Measurements from ENCODE around the gene KLC1. TPM values are rescaled to one million over a fixed set of nuclear protein-coding genes. Genes with fewer than 3 reads are reported as not detected.

KLC1 gene
- total RNA-seq, 2 donors from 2014 or later: 170 to 178 TPM

GRCh38 chr14:103736546-103737431, 107.8 kb downstream of the KLC1 start:
- H3K9me3 Mint-ChIP-seq: no peaks in the 10 kb centered on the region
- H3K4me3 Mint-ChIP-seq: no peak overlapping the region
- no peak overlapping the region for H3K27ac Mint-ChIP-seq
- TF ChIP-seq, protein P1, sequence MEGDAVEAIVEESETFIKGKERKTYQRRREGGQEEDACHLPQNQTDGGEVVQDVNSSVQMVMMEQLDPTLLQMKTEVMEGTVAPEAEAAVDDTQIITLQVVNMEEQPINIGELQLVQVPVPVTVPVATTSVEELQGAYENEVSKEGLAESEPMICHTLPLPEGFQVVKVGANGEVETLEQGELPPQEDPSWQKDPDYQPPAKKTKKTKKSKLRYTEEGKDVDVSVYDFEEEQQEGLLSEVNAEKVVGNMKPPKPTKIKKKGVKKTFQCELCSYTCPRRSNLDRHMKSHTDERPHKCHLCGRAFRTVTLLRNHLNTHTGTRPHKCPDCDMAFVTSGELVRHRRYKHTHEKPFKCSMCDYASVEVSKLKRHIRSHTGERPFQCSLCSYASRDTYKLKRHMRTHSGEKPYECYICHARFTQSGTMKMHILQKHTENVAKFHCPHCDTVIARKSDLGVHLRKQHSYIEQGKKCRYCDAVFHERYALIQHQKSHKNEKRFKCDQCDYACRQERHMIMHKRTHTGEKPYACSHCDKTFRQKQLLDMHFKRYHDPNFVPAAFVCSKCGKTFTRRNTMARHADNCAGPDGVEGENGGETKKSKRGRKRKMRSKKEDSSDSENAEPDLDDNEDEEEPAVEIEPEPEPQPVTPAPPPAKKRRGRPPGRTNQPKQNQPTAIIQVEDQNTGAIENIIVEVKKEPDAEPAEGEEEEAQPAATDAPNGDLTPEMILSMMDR (conservative IDR thresholded peaks at IDR 0.05): no peak
- H3K9ac ChIP-seq (ENCODE audit: extremely low read depth, low read length, poor library complexity, severe bottlenecking): no peak overlapping the region
- WGBS, 2 experiments (ENCODE audit: insufficient coverage in 1 of 2, insufficient read length in 1 of 2): 90 to 93% methylated on average over 6 to 10 of the region's 10 CpGs
- no peaks in the 10 kb centered on the region for H3K4me1 Mint-ChIP-seq
- no peak overlapping the region for H3K4me3 ChIP-seq (ENCODE audit: low read length)
- no peak for DNase-seq
- no peaks in the 10 kb centered on the region for H3K27me3 Mint-ChIP-seq (ENCODE audit: insufficient read depth)
- H3K9me3 ChIP-seq (ENCODE audit: control insufficient read depth, low read length): no peaks in the 10 kb centered on the region
- peaks cover 31% of the 10 kb centered on the region for H3K36me3 ChIP-seq (ENCODE audit: control insufficient read depth, insufficient read depth, low read length)
- no peaks in the 10 kb centered on the region for H3K4me1 ChIP-seq (ENCODE audit: control insufficient read depth, insufficient read depth, low read length)
- peak overlapping the region; percentile 83 for H3K27ac ChIP-seq (ENCODE audit: low read depth, low read length)
- H3K36me3 Mint-ChIP-seq (ENCODE audit: low read depth): peaks cover 48% of the 10 kb centered on the region
- no peaks in the 10 kb centered on the region for H3K27me3 ChIP-seq (ENCODE audit: control insufficient read depth, insufficient read depth, low read length, poor library complexity, severe bottlenecking)

GRCh38 chr14:103737432-103738045, 108.5 kb downstream of the KLC1 start:
- DNase-seq: no peak
- Mint-ChIP-seq H3K36me3 (ENCODE audit: low read depth) (peaks cover 48% of the 10 kb centered on the region), H3K9me3 (no peaks in the 10 kb centered on the region), H3K4me3 (no peak overlapping the region), H3K27ac (no peak overlapping the region), H3K4me1 (no peaks in the 10 kb centered on the region), H3K27me3 (ENCODE audit: insufficient read depth) (no peaks in the 10 kb centered on the region)
- Histone ChIP-seq H3K36me3 (ENCODE audit: control insufficient read depth, insufficient read depth, low read length) (peaks cover 28% of the 10 kb centered on the region), H3K4me1 (ENCODE audit: control insufficient read depth, insufficient read depth, low read length) (no peaks in the 10 kb centered on the region), H3K27ac (ENCODE audit: low read depth, low read length) (no peak overlapping the region), H3K9ac (ENCODE audit: extremely low read depth, low read length, poor library complexity, severe bottlenecking) (no peak overlapping the region), H3K9me3 (ENCODE audit: control insufficient read depth, low read length) (no peaks in the 10 kb centered on the region), H3K27me3 (ENCODE audit: control insufficient read depth, insufficient read depth, low read length, poor library complexity, severe bottlenecking) (no peaks in the 10 kb centered on the region), H3K4me3 (ENCODE audit: low read length) (no peak overlapping the region)
- 94 to 95% methylated on average over 15 to 16 of the region's 16 CpGs for whole genome bisulfite sequencing, 2 experiments (ENCODE audit: insufficient coverage in 1 of 2, insufficient read length in 1 of 2)
- TF ChIP-seq, protein P1 (conservative IDR thresholded peaks at IDR 0.05): no peak

- WGBS, 2 experiments (ENCODE audit: insufficient coverage in 1 of 2, insufficient read length in 1 of 2): 96 to 97% methylated on average over 9 to 10 of the region's 10 CpGs
- no peaks in the 10 kb centered on the region for H3K27me3 Mint-ChIP-seq (ENCODE audit: insufficient read depth)
- H3K4me3 ChIP-seq (ENCODE audit: low read length): no peak overlapping the region
- H3K9me3 ChIP-seq (ENCODE audit: control insufficient read depth, low read length): no peaks in the 10 kb centered on the region
- no peaks in the 10 kb centered on the region for H3K9me3 Mint-ChIP-seq
- no peak overlapping the region for H3K9ac ChIP-seq (ENCODE audit: extremely low read depth, low read length, poor library complexity, severe bottlenecking)
- no peaks in the 10 kb centered on the region for H3K4me1 ChIP-seq (ENCODE audit: control insufficient read depth, insufficient read depth, low read length)
- H3K27ac ChIP-seq (ENCODE audit: low read depth, low read length): no peak overlapping the region
- peaks cover 25% of the 10 kb centered on the region for H3K36me3 ChIP-seq (ENCODE audit: control insufficient read depth, insufficient read depth, low read length)
- H3K36me3 Mint-ChIP-seq (ENCODE audit: low read depth): peaks cover 44% of the 10 kb centered on the region
- DNase-seq: no peak
- no peaks in the 10 kb centered on the region for H3K27me3 ChIP-seq (ENCODE audit: control insufficient read depth, insufficient read depth, low read length, poor library complexity, severe bottlenecking)
- TF ChIP-seq, protein P1 (conservative IDR thresholded peaks at IDR 0.05): no peak
- peaks cover 1% of the 10 kb centered on the region for H3K4me1 Mint-ChIP-seq
- H3K4me3 Mint-ChIP-seq: no peak overlapping the region
- H3K27ac Mint-ChIP-seq: no peak overlapping the region
Measured at GRCh38 chr14:103738166-103738565, 109.2 kb downstream of the KLC1 start.
